ENCODE data around the gene CKMT2. TPM values are rescaled to one million over a fixed set of nuclear protein-coding genes. Genes with fewer than 3 reads are reported as not detected.
"Not testable (repeated sequence)": the region's sequence is repeated elsewhere in the genome, so short reads cannot be mapped to it uniquely, and the experiment has no call there.

CKMT2 gene
- total RNA-seq, 1 donor from 2014 or later = not detected

GRCh38 chr5:81265101-81265500 is 32.0 kb downstream of the CKMT2 start:
- DNase-seq (no peak), ATAC-seq (ENCODE audit: low read depth) (no peak)
- H3K36me3 Mint-ChIP-seq (ENCODE audit: low read depth) = peaks cover 30% of the 10 kb centered on the region
- no peak overlapping the region for H3K4me3 Mint-ChIP-seq
- intact Hi-C loops (cut with micrococcal nuclease) = no loop called here
- CTCF ChIA-PET = no interaction called here
- H3K27ac Mint-ChIP-seq = no peak overlapping the region
- no peak for TF ChIP-seq CTCF (IDR thresholded peaks at IDR 0.05)
- peaks cover 12% of the 10 kb centered on the region for H3K4me1 Mint-ChIP-seq
- peaks cover 15% of the 10 kb centered on the region for H3K9me3 Mint-ChIP-seq
- no peaks in the 10 kb centered on the region for H3K27me3 Mint-ChIP-seq
- POLR2A ChIA-PET = no interaction called here

DNA sequence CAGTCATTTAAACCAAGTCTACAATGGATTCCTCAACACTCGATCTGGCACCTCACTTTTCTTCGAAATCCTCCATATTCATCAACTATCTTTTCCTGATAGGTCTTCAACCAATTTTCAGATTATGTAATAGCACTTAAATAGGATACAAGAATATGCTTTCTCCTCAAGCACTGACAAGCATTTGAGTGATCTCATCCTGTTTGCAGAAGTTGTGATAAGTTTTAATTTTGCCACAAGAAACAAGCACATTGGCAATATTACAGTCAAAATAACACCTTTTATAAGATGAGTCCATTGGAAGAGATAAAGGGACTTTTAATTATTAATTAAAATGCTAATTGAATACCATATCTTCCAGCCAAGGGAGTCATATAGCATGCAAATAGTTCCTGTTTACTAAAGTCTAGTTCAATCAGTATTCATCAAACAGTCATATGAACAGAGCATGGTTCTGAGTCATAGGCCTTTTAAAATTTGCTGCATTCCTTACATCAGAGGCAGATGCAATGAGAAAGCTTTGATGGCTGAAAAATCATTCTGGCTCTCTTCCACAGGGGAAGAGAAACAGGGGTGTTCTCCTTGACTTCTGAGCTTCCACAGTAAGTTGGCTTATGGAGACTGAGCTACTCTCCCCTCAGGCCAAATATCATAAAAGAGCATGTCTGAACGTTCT is 35.5 kb downstream of the CKMT2 start:
- H3K9me3 Mint-ChIP-seq = peaks cover 22% of the 10 kb centered on the region
- H3K36me3 Mint-ChIP-seq (ENCODE audit: low read depth) = peaks cover 31% of the 10 kb centered on the region
- no peak overlapping the region for H3K4me3 Mint-ChIP-seq
- intact Hi-C loops (cut with micrococcal nuclease) = no loop called here
- no peaks in the 10 kb centered on the region for H3K27me3 Mint-ChIP-seq
- no peak overlapping the region for H3K27ac Mint-ChIP-seq
- POLR2A ChIA-PET = interaction anchor here (0.6 kb wide), 1 partner anchor 74 kb away, joined by 5 read pairs; no protein-coding TSS in a partner anchor
- DNase-seq (no peak), ATAC-seq (ENCODE audit: low read depth) (no peak)
- no peak for TF ChIP-seq CTCF (IDR thresholded peaks at IDR 0.05)
- peaks cover 19% of the 10 kb centered on the region for H3K4me1 Mint-ChIP-seq
- CTCF ChIA-PET = no interaction called here

DNA sequence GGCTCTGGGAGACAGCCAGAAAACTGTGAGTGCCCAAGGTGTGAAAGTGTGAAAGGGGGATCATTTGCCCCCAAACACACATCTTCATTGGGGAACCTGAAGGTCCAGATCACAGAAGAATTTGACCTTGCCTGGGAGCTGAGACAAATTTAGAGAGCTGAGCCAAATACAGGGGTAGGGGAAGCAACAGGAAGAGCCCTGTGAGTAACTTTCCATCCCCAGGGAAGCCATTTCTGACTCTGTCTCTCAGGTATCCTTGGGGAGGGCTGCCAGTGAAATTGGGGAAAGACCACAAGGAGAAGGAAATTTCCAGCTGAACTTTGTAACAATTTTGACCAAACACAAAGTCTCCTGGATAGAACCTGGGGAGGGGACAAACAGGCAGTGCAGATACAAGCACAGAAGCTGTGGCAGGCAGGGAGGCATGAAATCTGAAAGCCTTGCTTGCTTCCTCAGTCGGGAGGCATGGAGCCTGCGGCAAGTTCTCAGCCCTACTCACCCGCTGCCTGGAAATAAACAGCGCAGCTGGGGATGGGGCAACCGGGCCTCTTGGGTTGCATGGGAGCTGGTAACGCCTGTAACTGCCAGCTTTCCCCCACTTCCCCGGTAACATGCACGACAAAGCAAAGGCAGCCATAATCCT is 36.8 kb downstream of the CKMT2 start:
- intact Hi-C loops (cut with micrococcal nuclease) = no loop called here
- ChIA-PET POLR2A (interaction anchor here (0.6 kb wide), 1 partner anchor 1677 kb away, joined by 7 read pairs; no protein-coding TSS in a partner anchor), CTCF (no interaction called here)
- Mint-ChIP-seq H3K4me3 (no peak overlapping the region), H3K4me1 (peaks cover 19% of the 10 kb centered on the region), H3K27ac (no peak overlapping the region), H3K9me3 (peaks cover 31% of the 10 kb centered on the region), H3K36me3 (ENCODE audit: low read depth) (peaks cover 37% of the 10 kb centered on the region), H3K27me3 (no peaks in the 10 kb centered on the region)
- ATAC-seq (ENCODE audit: low read depth) (no peak), DNase-seq (no peak)
- no peak for TF ChIP-seq CTCF (IDR thresholded peaks at IDR 0.05)

- peaks cover 36% of the 10 kb centered on the region for H3K9me3 Mint-ChIP-seq
Observed at GRCh38 chr5:81270394-81271027, 37.4 kb downstream of the CKMT2 start.

DNA sequence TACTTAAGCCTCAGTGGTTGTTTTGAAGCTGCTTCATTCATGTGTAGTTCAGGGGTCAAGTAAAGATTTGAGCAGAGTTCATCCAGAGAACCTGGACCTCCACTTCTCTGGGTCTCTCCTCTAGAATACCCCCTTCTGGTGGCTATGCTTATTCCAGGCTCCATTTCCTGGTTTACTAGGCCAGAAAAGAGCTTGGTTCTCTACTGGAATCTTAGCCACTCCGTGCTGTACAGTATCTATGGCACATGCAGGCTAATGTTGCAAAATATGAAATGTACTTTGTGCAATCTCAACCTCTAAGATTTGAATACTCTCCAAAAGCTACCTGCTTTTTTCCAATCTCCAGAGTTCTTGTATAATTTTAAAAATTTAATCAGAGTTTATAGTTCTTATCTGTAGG is 50.9 kb downstream of the CKMT2 start:
- Mint-ChIP-seq H3K4me3 (no peak overlapping the region), H3K36me3 (ENCODE audit: low read depth) (peaks cover 14% of the 10 kb centered on the region), H3K27ac (no peak overlapping the region), H3K27me3 (no peaks in the 10 kb centered on the region), H3K4me1 (peaks cover 16% of the 10 kb centered on the region), H3K9me3 (no peaks in the 10 kb centered on the region)
- DNase-seq (no peak), ATAC-seq (ENCODE audit: low read depth) (no peak)
- TF ChIP-seq CTCF (IDR thresholded peaks at IDR 0.05) = no peak
- ChIA-PET CTCF (no interaction called here), POLR2A (no interaction called here)
- intact Hi-C loops (cut with micrococcal nuclease) = no loop called here

More at GRCh38 chr5:81270394-81271027, 37.4 kb downstream of the CKMT2 start:
- ATAC-seq (ENCODE audit: low read depth); H3K27ac Mint-ChIP-seq; DNase-seq; H3K27me3 Mint-ChIP-seq; intact Hi-C loops (cut with micrococcal nuclease); CTCF ChIA-PET; H3K4me3 Mint-ChIP-seq: not testable (repeated sequence)
- Mint-ChIP-seq H3K36me3 (ENCODE audit: low read depth) (peaks cover 40% of the 10 kb centered on the region), H3K4me1 (peaks cover 19% of the 10 kb centered on the region)
- POLR2A ChIA-PET = interaction anchor here (0.6 kb wide), 1 partner anchor 1678 kb away, joined by 7 read pairs; no protein-coding TSS in a partner anchor

Data from activated B cell treated with CpG ODN at 0.5 μM for 24 hours (primary cell).